SK-N-SH (cell line): Measurements from ENCODE around the gene MAP2K5.

Source experiments
- CTCF ChIP-seq: fragments of 200-600 bp; sonication (generic); IDR thresholded peaks from 2 replicates; pipeline ENCODE4 v1.6.1; 2017; ENCODE audit warnings: antibody characterized with exemption, mild to moderate bottlenecking, moderate library complexity
- EP300 ChIP-seq, 2 experiments: IDR thresholded peaks; 2 replicates each; pipeline versions ENCODE4 v1.4.0 to v1.6.1; 2012; ENCODE audit warnings: borderline replicate concordance in 1 of 2, low read depth in 1 of 2, low read length in 1 of 2
- EZH2phosphoT487 ChIP-seq: fragments of 200-600 bp; sonication (generic); IDR thresholded peaks from 2 replicates; pipeline ENCODE4 v1.6.1; 2017; ENCODE audit warnings: low read depth, mixed run types, mild to moderate bottlenecking, antibody characterized with exemption, moderate library complexity, borderline replicate concordance
- GABPA ChIP-seq: IDR thresholded peaks from 2 replicates; pipeline ENCODE4 v1.4.0; 2012; ENCODE audit warnings: low read depth, mild to moderate bottlenecking
- GATA2 ChIP-seq: sonication (generic); formaldehyde crosslinking; IDR thresholded peaks from 2 replicates; pipeline ENCODE4 v1.5.0; 2020; ENCODE audit warnings: mild to moderate bottlenecking, missing genetic modification reagents
- JUND ChIP-seq: IDR thresholded peaks from 2 replicates; pipeline ENCODE4 v1.4.0; 2012
- NRF1 ChIP-seq: IDR thresholded peaks from 2 replicates; pipeline ENCODE4 v1.6.1; 2012; ENCODE audit warnings: low read depth, mild to moderate bottlenecking, low read length
- RCOR1 ChIP-seq: fragments of 150-350 bp; IDR thresholded peaks from 2 replicates; pipeline ENCODE4 v1.6.1; 2017; ENCODE audit warnings: antibody characterized with exemption, low read length
- USF2 ChIP-seq: fragments of 150-350 bp; IDR thresholded peaks from 2 replicates; pipeline ENCODE4 v1.6.1; 2017; ENCODE audit warnings: antibody characterized with exemption, low read length, low read depth, borderline replicate concordance

- TF ChIP-seq EP300 (IDR thresholded peaks at IDR 0.05; ENCODE audit: borderline replicate concordance in 1 of 2, low read depth in 1 of 2, low read length in 1 of 2) = no peak
- TF ChIP-seq NRF1 = no peak
- no peak for TF ChIP-seq GATA2 (CRISPR knock-in tag)
- no peak for TF ChIP-seq RCOR1
- no peak for TF ChIP-seq USF2
- TF ChIP-seq CTCF = no peak
- no peak for TF ChIP-seq JUND
- TF ChIP-seq EZH2phosphoT487 = no peak
- TF ChIP-seq GABPA = no peak
Measured at GRCh38 chr15:67740405-67740804, 197.9 kb downstream of the MAP2K5 start.
